ENCODE results near the gene DCC.

Gene DCC

DNA sequence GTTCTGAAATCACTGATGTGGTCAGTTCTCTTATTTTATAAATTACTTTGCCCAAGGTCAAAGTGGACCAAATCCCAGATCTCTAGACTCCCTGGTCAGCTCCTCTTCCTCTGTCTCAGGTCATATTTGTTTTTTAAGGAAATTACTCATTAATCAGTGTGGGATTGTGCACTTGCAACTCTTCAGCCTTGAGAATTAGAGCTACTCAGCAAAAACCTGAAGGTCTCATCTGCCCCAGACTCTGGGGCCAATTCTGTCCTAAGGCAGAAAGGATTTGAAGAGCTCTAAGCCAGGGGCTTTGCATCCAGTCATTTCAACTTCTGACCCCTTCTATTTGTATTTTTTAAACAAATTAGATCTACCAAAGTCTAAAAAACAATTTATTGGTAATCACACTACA is 17.7 kb upstream of the DCC start:
- Mint-ChIP-seq H3K36me3 (ENCODE audit: low read depth) (no peaks in the 10 kb centered on the region), H3K4me1 (no peaks in the 10 kb centered on the region), H3K27me3 (ENCODE audit: low read depth, poor library complexity) (peaks cover 7% of the 10 kb centered on the region), H3K27ac (no peak overlapping the region), H3K4me3 (no peak overlapping the region), H3K9me3 (no peaks in the 10 kb centered on the region)
- no peak for DNase-seq
- TF ChIP-seq, protein P1, sequence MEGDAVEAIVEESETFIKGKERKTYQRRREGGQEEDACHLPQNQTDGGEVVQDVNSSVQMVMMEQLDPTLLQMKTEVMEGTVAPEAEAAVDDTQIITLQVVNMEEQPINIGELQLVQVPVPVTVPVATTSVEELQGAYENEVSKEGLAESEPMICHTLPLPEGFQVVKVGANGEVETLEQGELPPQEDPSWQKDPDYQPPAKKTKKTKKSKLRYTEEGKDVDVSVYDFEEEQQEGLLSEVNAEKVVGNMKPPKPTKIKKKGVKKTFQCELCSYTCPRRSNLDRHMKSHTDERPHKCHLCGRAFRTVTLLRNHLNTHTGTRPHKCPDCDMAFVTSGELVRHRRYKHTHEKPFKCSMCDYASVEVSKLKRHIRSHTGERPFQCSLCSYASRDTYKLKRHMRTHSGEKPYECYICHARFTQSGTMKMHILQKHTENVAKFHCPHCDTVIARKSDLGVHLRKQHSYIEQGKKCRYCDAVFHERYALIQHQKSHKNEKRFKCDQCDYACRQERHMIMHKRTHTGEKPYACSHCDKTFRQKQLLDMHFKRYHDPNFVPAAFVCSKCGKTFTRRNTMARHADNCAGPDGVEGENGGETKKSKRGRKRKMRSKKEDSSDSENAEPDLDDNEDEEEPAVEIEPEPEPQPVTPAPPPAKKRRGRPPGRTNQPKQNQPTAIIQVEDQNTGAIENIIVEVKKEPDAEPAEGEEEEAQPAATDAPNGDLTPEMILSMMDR (IDR thresholded peaks at IDR 0.05): no peak

DNA sequence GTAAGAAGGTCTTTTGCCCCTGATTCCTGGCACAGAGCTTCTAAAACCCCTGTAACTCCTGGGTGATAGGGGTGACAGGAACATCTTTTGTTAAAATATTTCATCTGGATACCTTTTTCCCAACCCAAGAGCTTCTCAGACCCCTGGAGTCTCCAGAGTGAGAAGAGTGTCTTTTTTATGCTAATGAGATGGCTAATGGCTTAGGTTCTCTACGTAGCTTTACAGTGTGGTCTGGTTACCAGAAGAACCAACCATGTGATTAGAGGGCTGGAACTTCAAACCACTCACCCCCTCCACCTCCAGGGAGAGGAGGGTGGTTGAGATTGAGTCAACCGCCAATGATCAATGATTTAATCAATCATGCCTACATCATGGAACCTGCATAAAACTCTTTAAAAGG is 16.2 kb upstream of the DCC start:
- Mint-ChIP-seq H3K36me3 (ENCODE audit: low read depth) (no peaks in the 10 kb centered on the region), H3K4me3 (no peak overlapping the region), H3K9me3 (no peaks in the 10 kb centered on the region), H3K27me3 (ENCODE audit: low read depth, poor library complexity) (peaks cover 10% of the 10 kb centered on the region), H3K27ac (no peak overlapping the region), H3K4me1 (no peaks in the 10 kb centered on the region)
- no peak for DNase-seq
- TF ChIP-seq, protein P1 (IDR thresholded peaks at IDR 0.05): no peak

DNA sequence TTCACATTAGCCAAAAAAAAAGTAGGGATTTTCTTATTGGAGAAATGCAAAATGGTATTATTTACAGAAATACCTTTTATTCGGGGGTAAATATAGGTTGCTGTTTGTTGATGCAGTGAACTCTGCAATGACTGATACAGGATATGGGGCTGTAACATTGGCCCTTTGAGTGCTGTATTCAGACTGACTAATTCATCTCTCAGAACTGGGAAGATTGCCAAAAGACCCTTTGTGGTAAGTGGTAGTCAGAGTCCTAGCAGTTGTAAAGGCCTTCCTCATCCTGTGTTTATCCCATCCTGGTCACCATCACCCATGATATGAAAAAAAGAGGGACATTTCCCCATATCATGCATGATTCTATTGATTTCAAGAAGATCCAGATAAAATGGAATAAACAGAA is 14.0 kb upstream of the DCC start:
- Mint-ChIP-seq H3K9me3 (no peaks in the 10 kb centered on the region), H3K36me3 (ENCODE audit: low read depth) (no peaks in the 10 kb centered on the region), H3K27ac (no peak overlapping the region), H3K27me3 (ENCODE audit: low read depth, poor library complexity) (peaks cover 16% of the 10 kb centered on the region), H3K4me3 (no peak overlapping the region), H3K4me1 (no peaks in the 10 kb centered on the region)
- no peak for DNase-seq
- TF ChIP-seq, protein P1 (IDR thresholded peaks at IDR 0.05): no peak

DNA sequence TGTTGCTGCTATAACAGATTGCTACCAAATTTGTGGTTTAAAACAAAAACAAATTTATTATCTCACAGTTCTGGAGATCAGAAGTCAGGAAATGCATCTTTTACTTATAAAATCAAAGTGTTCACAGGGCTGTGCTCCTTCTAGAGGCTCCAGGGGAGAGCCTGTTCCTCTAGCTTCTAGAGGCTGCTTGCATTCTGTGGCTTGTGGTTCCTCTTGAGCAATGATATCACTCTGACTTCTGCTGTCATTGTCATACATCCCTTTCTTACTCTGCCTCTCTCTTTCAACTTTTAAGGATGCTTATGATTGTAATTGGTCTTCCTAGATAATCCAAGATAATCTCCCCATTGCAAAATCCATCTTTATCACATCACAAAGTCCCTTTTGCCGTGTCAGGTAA is 6.1 kb upstream of the DCC start:
- H3K9me3 Mint-ChIP-seq: peaks cover 5% of the 10 kb centered on the region
- H3K4me3 Mint-ChIP-seq: no peak overlapping the region
- H3K4me1 Mint-ChIP-seq: no peaks in the 10 kb centered on the region
- H3K27ac Mint-ChIP-seq: no peak overlapping the region
- TF ChIP-seq, protein P1 (IDR thresholded peaks at IDR 0.05): no peak
- no peak for DNase-seq
- H3K36me3 Mint-ChIP-seq (ENCODE audit: low read depth): no peaks in the 10 kb centered on the region
- peaks cover 15% of the 10 kb centered on the region for H3K27me3 Mint-ChIP-seq (ENCODE audit: low read depth, poor library complexity)

DNA sequence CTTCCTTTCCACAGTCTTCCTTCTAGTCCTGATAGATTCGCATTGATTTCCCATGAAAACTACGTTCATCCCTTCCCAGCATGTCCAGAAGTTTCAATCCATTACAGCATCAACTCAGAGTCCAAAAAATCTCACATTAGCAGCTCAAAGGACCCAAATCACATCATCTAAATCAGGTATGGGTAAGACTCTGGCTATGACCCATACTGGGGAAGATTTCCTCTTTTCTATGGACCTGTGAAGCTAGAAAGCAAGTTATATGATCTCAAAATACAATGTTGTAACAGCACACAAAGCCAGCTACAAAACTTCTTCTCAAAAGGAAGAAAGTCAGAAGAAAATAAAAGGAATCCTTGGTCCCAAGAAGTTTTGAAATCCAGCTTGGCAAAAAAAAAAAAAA is 5.7 kb upstream of the DCC start:
- H3K27me3 Mint-ChIP-seq (ENCODE audit: low read depth, poor library complexity): peaks cover 15% of the 10 kb centered on the region

DNA sequence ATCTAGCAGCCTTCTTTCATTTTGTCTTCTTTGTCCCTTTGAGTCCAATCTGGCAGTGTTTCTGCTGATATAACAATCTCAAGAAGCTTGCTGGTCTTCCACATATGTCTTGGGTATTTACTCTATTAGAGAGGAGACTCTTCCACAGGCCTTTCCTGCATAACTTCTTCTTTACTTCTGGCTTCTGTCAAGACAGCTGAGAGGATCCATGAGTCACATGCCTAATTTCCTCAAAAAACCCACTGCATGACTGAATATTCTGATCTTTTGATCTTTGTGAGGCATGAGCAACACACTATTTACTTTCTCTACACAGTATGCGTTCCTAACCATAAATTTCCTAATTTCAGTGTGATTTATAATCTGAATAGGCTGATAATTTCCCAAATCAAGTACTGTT is 5.1 kb upstream of the DCC start:
- H3K27me3 Mint-ChIP-seq (ENCODE audit: low read depth, poor library complexity): peaks cover 13% of the 10 kb centered on the region
- H3K36me3 Mint-ChIP-seq (ENCODE audit: low read depth): no peaks in the 10 kb centered on the region
- no peak overlapping the region for H3K4me3 Mint-ChIP-seq
- DNase-seq: no peak
- TF ChIP-seq, protein P1 (IDR thresholded peaks at IDR 0.05): no peak
- peaks cover 5% of the 10 kb centered on the region for H3K9me3 Mint-ChIP-seq
- peaks cover 3% of the 10 kb centered on the region for H3K4me1 Mint-ChIP-seq
- no peak overlapping the region for H3K27ac Mint-ChIP-seq

More for the DNA sequence above, 5.7 kb upstream of the DCC start:
- Mint-ChIP-seq H3K4me1 (no peaks in the 10 kb centered on the region), H3K9me3 (peaks cover 5% of the 10 kb centered on the region), H3K4me3 (no peak overlapping the region), H3K27ac (no peak overlapping the region), H3K36me3 (ENCODE audit: low read depth) (no peaks in the 10 kb centered on the region)
- no peak for DNase-seq
- TF ChIP-seq, protein P1 (IDR thresholded peaks at IDR 0.05): no peak

Measured in nephron progenitor cell (in vitro differentiated cells).